Endothelial cell of umbilical vein (primary cell): ENCODE data around the gene BACH2. TPM values are rescaled to one million over a fixed set of nuclear protein-coding genes. Genes with fewer than 3 reads are reported as not detected.

ENCODE experiments used
- BruUV-seq: library from RNA; stranded (reverse); fragments of 400-500 nt; replicated peaks from 2 replicates; lab custom pipeline; 2021; lab: Mats Ljungman, UMichigan
- CTCF ChIA-PET: fragments of 300-600, 350-600 bp; sonication (Branson Sonifier 250); formaldehyde crosslinking; loops from one replicate; lab custom pipeline; 2021; ENCODE audit warnings: antibody characterized with exemption, inconsistent platforms; lab: Charles Lee
- POLR2A ChIA-PET: fragments of 300-600, 350-600 bp; sonication (Branson Sonifier 250); formaldehyde crosslinking; loops from one replicate; lab custom pipeline; 2021; ENCODE audit warnings: antibody characterized with exemption, inconsistent platforms; lab: Charles Lee
- DNase-seq: peaks from one replicate; pipeline ENCODE4 v3.0.0-alpha.2; 2011; ENCODE audit warnings: low read depth, low spot score
- FAIRE-seq: peaks from 2 replicates; lab custom pipeline; 2011; peaks lifted over from hg19 to GRCh38; lab: Jason Lieb, UNC
- H2AFZ ChIP-seq: 2 replicates; pipeline ENCODE4 v1.6.0; 2012; ENCODE audit warnings: low read depth, low read length, control low read depth, inconsistent platforms
- H3K27ac ChIP-seq: 2 replicates; pipeline ENCODE4 v1.5.1; 2011; ENCODE audit warnings: low read depth, mild to moderate bottlenecking, control low read depth, low read length, moderate library complexity; ENCODE audit not compliant: insufficient read depth
- H3K27me3 ChIP-seq, 2 experiments: 2 replicates each; pipeline versions ENCODE4 v1.6.0 to v1.6.1; 2011; ENCODE audit warnings: low read length in 2 of 2, mixed read lengths in 1 of 2; ENCODE audit not compliant: control insufficient read depth in 2 of 2, insufficient read depth in 2 of 2
- H3K36me3 ChIP-seq, 2 experiments: 2 replicates in 1 of 2; 3 replicates in 1 of 2; pipeline ENCODE4 v1.5.1; 2011; ENCODE audit warnings: low read length in 2 of 2, mild to moderate bottlenecking in 1 of 2, moderate library complexity in 1 of 2; ENCODE audit not compliant: control insufficient read depth in 2 of 2, insufficient read depth in 2 of 2; ENCODE audit errors: extremely low read depth in 1 of 2
- H3K4me1 ChIP-seq: 3 replicates; pipeline ENCODE4 v1.5.1; 2011; ENCODE audit warnings: mild to moderate bottlenecking, low read length; ENCODE audit not compliant: control insufficient read depth, insufficient read depth; ENCODE audit errors: extremely low read depth
- H3K4me2 ChIP-seq: 2 replicates; pipeline ENCODE4 v1.6.1; 2011; ENCODE audit warnings: low read length, control low read depth, mixed read lengths; ENCODE audit not compliant: insufficient read depth
- H3K4me3 ChIP-seq, 3 experiments: fragments of 200-600 bp in 1 of 3; sonication (generic), shearing (Covaris generic) in 1 of 3; replicated peaks in 1 of 3; 2 replicates each; pipeline ENCODE4 v1.5.1; 2011 to 2016; ENCODE audit warnings: control low read depth in 3 of 3, low read length in 3 of 3, mild to moderate bottlenecking in 2 of 3, inconsistent platforms in 1 of 3, low read depth in 1 of 3, moderate library complexity in 1 of 3; ENCODE audit not compliant: insufficient read depth in 1 of 3
- H3K79me2 ChIP-seq: 2 replicates; pipeline ENCODE4 v1.6.0; 2012; ENCODE audit warnings: low read length, inconsistent platforms; ENCODE audit not compliant: control insufficient read depth, insufficient read depth
- H3K9ac ChIP-seq: replicated peaks from 2 replicates; pipeline ENCODE3; 2011; ENCODE audit warnings: low read length, control low read depth; ENCODE audit not compliant: insufficient read depth; ENCODE audit errors: extremely low read depth
- H3K9me1 ChIP-seq: replicated peaks from 3 replicates; pipeline ENCODE4 v1.6.0; 2011; ENCODE audit warnings: mild to moderate bottlenecking, low read length; ENCODE audit not compliant: control insufficient read depth, insufficient read depth; ENCODE audit errors: extremely low read depth
- H3K9me3 ChIP-seq: replicated peaks from 2 replicates; pipeline ENCODE4 v1.5.1; 2012; ENCODE audit warnings: low read length, inconsistent platforms; ENCODE audit not compliant: control insufficient read depth, insufficient read depth
- H4K20me1 ChIP-seq: replicated peaks from 2 replicates; pipeline ENCODE3; 2011; ENCODE audit warnings: mild to moderate bottlenecking, low read length; ENCODE audit not compliant: control insufficient read depth, insufficient read depth; ENCODE audit errors: extremely low read depth
- CTCF ChIP-seq, 2 donors: IDR thresholded peaks; 1 replicate in 1 of 2; 2 replicates in 1 of 2; pipeline ENCODE4 v1.5.1; 2011; ENCODE audit warnings: low read length in 2 of 2, mild to moderate bottlenecking in 2 of 2, moderate library complexity in 2 of 2, control low read depth in 1 of 2, inconsistent platforms in 1 of 2, low read depth in 1 of 2; ENCODE audit not compliant: insufficient read depth in 1 of 2; ENCODE audit errors: extremely low read depth in 1 of 2
- EZH2 ChIP-seq: IDR thresholded peaks from 2 replicates; pipeline ENCODE4 v1.6.1; 2012; ENCODE audit warnings: borderline replicate concordance, low read depth, mild to moderate bottlenecking, moderate library complexity, low read length, inconsistent platforms; ENCODE audit not compliant: severe bottlenecking
- FOS ChIP-seq: IDR thresholded peaks from 2 replicates; pipeline ENCODE4 v1.6.1; 2011; ENCODE audit warnings: mild to moderate bottlenecking, low read length, moderate library complexity, borderline replicate concordance; ENCODE audit not compliant: insufficient read depth
- GATA2 ChIP-seq: IDR thresholded peaks from 2 replicates; pipeline ENCODE4 v1.7.0; 2011; ENCODE audit warnings: low read depth, mild to moderate bottlenecking, moderate library complexity, mixed read lengths, low read length; ENCODE audit not compliant: insufficient read length, insufficient read depth
- JUN ChIP-seq: IDR thresholded peaks from 2 replicates; pipeline ENCODE4 v1.6.1; 2011; ENCODE audit warnings: borderline replicate concordance, low read depth; ENCODE audit not compliant: insufficient read length, insufficient read depth
- MAX ChIP-seq: IDR thresholded peaks from 2 replicates; pipeline ENCODE4 v1.6.1; 2011; ENCODE audit not compliant: insufficient read depth, insufficient read length
- MYC ChIP-seq: IDR thresholded peaks from one replicate; pipeline ENCODE4 v1.6.1; 2011; ENCODE audit warnings: mild to moderate bottlenecking, low read depth, low read length
- POLR2A ChIP-seq: IDR thresholded peaks from 2 replicates; pipeline ENCODE4 v1.6.1; 2012; ENCODE audit warnings: low read depth, mild to moderate bottlenecking, control low read depth, low read length
- POLR2AphosphoS5 ChIP-seq: IDR thresholded peaks from 2 replicates; pipeline ENCODE4 v1.6.1; 2012; ENCODE audit warnings: low read depth, mild to moderate bottlenecking, control low read depth, low read length, moderate library complexity; ENCODE audit not compliant: insufficient read depth
- dilution Hi-C: fragments of 300-500 bp; cut with MboI; formaldehyde crosslinking; loops from one replicate; pipeline ENCODE4 v1.15.0; 2019; ENCODE audit warnings: low sequenced_read_pairs; ENCODE audit not compliant: extremely low pct_ligation_motif_present
- intact Hi-C: fragments of 100-400 bp; cut with micrococcal nuclease; formaldehyde crosslinking; loops from one replicate; pipeline ENCODE4 v1.10.0; 2022
- polyA plus RNA-seq, 4 experiments: library from polyadenylated mRNA; depleted of rRNA in 3 of 4; stranded (reverse) in 3 of 4; unstranded in 1 of 4; fragments of >200 nt; gene quantifications; 2 replicates each; pipeline versions ENCODE4 v1.2.1 to v1.2.3, GENCODE V29; 2011 to 2012; ENCODE audit warnings: missing spikeins in 1 of 4
- total RNA-seq: library from RNA; stranded (reverse); gene quantifications from 2 replicates; pipeline ENCODE4 v1.2.3, GENCODE V29; 2021

Gene BACH2
- total and polyA plus RNA-seq, 2 donors (not counting 3 experiments of a cell fraction or from before 2014, with no cell fraction given), result 1.7 to 5.6 TPM

GRCh38 chr6:90072935-90073464 lies 223.6 kb downstream of the BACH2 start:
- H3K36me3 ChIP-seq, result no peaks in the 10 kb centered on the region
- CTCF ChIA-PET, result interaction anchor here (0.9 kb wide), 1 partner anchor 320 kb away, joined by 3 read pairs; no protein-coding TSS in a partner anchor

More at GRCh38 chr6:90072935-90073464, 223.6 kb downstream of the BACH2 start:
- H3K9me1 ChIP-seq, result no peaks in the 10 kb centered on the region
- intact Hi-C loops, result no loop called here
- H3K27ac ChIP-seq, result no peak overlapping the region
- no TSS peak for BruUV-seq
- H3K9me3 ChIP-seq, result no peaks in the 10 kb centered on the region
- no peak overlapping the region for H2AFZ ChIP-seq
- DNase-seq, result no peak
- no peak for FAIRE-seq
- H3K4me1 ChIP-seq, result peaks cover 4% of the 10 kb centered on the region
- POLR2A ChIA-PET, result no interaction called here
- dilution Hi-C loops, result no loop called here
- H3K4me3 ChIP-seq, result no peak overlapping the region
- H4K20me1 ChIP-seq, result no peaks in the 10 kb centered on the region
- peaks cover 15 to 17% of the 10 kb centered on the region in 2 experiments for H3K27me3 ChIP-seq
- no peaks in the 10 kb centered on the region for H3K79me2 ChIP-seq
- no peak overlapping the region for H3K4me2 ChIP-seq
- TF ChIP-seq JUN (no peak), CTCF (IDR thresholded peaks at IDR 0.05; ENCODE audit: extremely low read depth in 1 of 2, insufficient read depth in 1 of 2, low read depth in 1 of 2, low read length in 2 of 2) (no peak), FOS (no peak), POLR2A (no peak), MYC (no peak), MAX (no peak), POLR2AphosphoS5 (no peak), EZH2 (no peak), GATA2 (no peak)
- H3K9ac ChIP-seq, result no peak overlapping the region
